HCT116 (cell line): Measurements from ENCODE around the gene SLC22A23. TPM values are rescaled to one million over a fixed set of nuclear protein-coding genes. Genes with fewer than 3 reads are reported as not detected.

Source experiments
- ATAC-seq: fragments of 200-7000 bp; cut with Tn5 transposase; 2 replicates; pipeline ENCODE4 v1.9.1; 2020; ENCODE audit warnings: mild to moderate bottlenecking, moderate library complexity
- BruUV-seq: library from RNA; stranded (reverse); fragments of 400-500 nt; replicated peaks from 2 replicates; lab custom pipeline; 2021; lab: Mats Ljungman, UMichigan
- CTCF ChIA-PET: fragments of 300-600 bp; sonication (Branson Sonifier 250); formaldehyde crosslinking; loops from one replicate; lab custom pipeline; 2021; ENCODE audit warnings: antibody characterized with exemption; lab: Charles Lee
- POLR2A ChIA-PET: fragments of 300-600, 350-600 bp; sonication (Branson Sonifier 250); formaldehyde crosslinking; loops from one replicate; lab custom pipeline; 2021; ENCODE audit warnings: antibody characterized with exemption; lab: Charles Lee
- RAD21 ChIA-PET, 2 experiments: fragments of 300-600 bp; sonication (Branson Sonifier 250); formaldehyde crosslinking; loops; one replicate each; lab custom pipeline; 2023; ENCODE audit warnings: low total read pairs in 2 of 2; ENCODE audit not compliant: uncharacterized antibody in 2 of 2, unreplicated experiment in 2 of 2, low non-redundant PET in 1 of 2; lab: Charles Lee
- DNase-seq: peaks from one replicate; pipeline ENCODE4 v3.0.0-alpha.2; 2010; ENCODE audit warnings: low read depth, low spot score
- H2AFZ ChIP-seq: fragments of 200-600 bp; shearing (Covaris generic), sonication (generic); 2 replicates; pipeline ENCODE4 v1.6.1; 2017; ENCODE audit warnings: low read depth, mixed run types, mixed read lengths, antibody characterized with exemption, low read length; ENCODE audit not compliant: poor library complexity, severe bottlenecking
- H3K27ac ChIP-seq: 2 replicates; pipeline ENCODE4 v1.5.1; 2012; ENCODE audit warnings: low read depth, low read length
- H3K27me3 ChIP-seq: fragments of 200-600 bp; sonication (generic); 2 replicates; pipeline ENCODE4 v1.6.1; 2016; ENCODE audit warnings: mixed run types, low read length, mixed read lengths; ENCODE audit not compliant: insufficient read depth
- H3K36me3 ChIP-seq, 2 experiments: fragments of 200-500 bp in 1 of 2; fragments of 200-600 bp in 1 of 2; sonication (Bioruptor generic) in 1 of 2; sonication (generic) in 1 of 2; 2 replicates each; pipeline versions ENCODE4 v1.5.1 to v1.6.1; 2014 to 2016; ENCODE audit warnings: low read length in 2 of 2, inconsistent platforms in 1 of 2, mixed read lengths in 1 of 2, mixed run types in 1 of 2; ENCODE audit not compliant: insufficient read depth in 2 of 2, control insufficient read depth in 1 of 2
- H3K4me1 ChIP-seq, 2 experiments: fragments of 200-600 bp in 1 of 2; sonication (generic) in 1 of 2; 2 replicates each; pipeline versions ENCODE4 v1.5.1 to v1.6.1; 2012 to 2017; ENCODE audit warnings: low read length in 2 of 2, inconsistent platforms in 1 of 2, mild to moderate bottlenecking in 1 of 2, mixed read lengths in 1 of 2, mixed run types in 1 of 2, moderate library complexity in 1 of 2; ENCODE audit not compliant: insufficient read depth in 2 of 2, control insufficient read depth in 1 of 2
- H3K4me2 ChIP-seq: fragments of 200-600 bp; sonication (generic); 2 replicates; pipeline ENCODE4 v1.6.1; 2017; ENCODE audit warnings: mixed run types, low read length, mixed read lengths
- H3K4me3 ChIP-seq, 2 experiments: fragments of 200-600 bp in 1 of 2; sonication (generic) in 1 of 2; replicated peaks in 1 of 2; 2 replicates each; pipeline ENCODE4 v1.5.1; 2011 to 2016; ENCODE audit warnings: low read length in 2 of 2, control low read depth in 1 of 2, low read depth in 1 of 2, mild to moderate bottlenecking in 1 of 2, mixed read lengths in 1 of 2, mixed run types in 1 of 2
- H3K79me2 ChIP-seq: fragments of 200-600 bp; sonication (generic); 2 replicates; pipeline ENCODE4 v1.6.1; 2017; ENCODE audit warnings: mild to moderate bottlenecking, mixed run types, low read length, moderate library complexity, mixed read lengths; ENCODE audit not compliant: insufficient read depth
- H3K9ac ChIP-seq: fragments of 200-600 bp; sonication (generic); 2 replicates; pipeline ENCODE4 v1.6.1; 2016; ENCODE audit warnings: low read length, mixed read lengths
- H3K9me2 ChIP-seq: fragments of 200-600 bp; sonication (generic), shearing (Covaris generic); 2 replicates; pipeline ENCODE4 v1.6.1; 2017; ENCODE audit warnings: mixed run types, mild to moderate bottlenecking, moderate library complexity; ENCODE audit not compliant: insufficient read depth
- H3K9me3 ChIP-seq, 2 experiments: fragments of 200-500 bp in 1 of 2; fragments of 200-600 bp in 1 of 2; sonication (Bioruptor generic) in 1 of 2; sonication (generic) in 1 of 2; 2 replicates each; pipeline ENCODE4 v1.6.1; 2014 to 2017; ENCODE audit warnings: low read length in 2 of 2, mixed read lengths in 2 of 2, inconsistent platforms in 1 of 2, low read depth in 1 of 2, mild to moderate bottlenecking in 1 of 2, mixed run types in 1 of 2, moderate library complexity in 1 of 2; ENCODE audit not compliant: control insufficient read depth in 1 of 2, insufficient read depth in 1 of 2
- H4K20me1 ChIP-seq: fragments of 200-600 bp; sonication (generic), shearing (Covaris generic); 2 replicates; pipeline ENCODE4 v1.6.1; 2017; ENCODE audit warnings: mixed run types, mild to moderate bottlenecking, moderate library complexity; ENCODE audit not compliant: insufficient read depth
- CBX3 ChIP-seq: IDR thresholded peaks from 2 replicates; pipeline ENCODE4 v1.6.1; 2012; ENCODE audit warnings: low read depth
- CEBPB ChIP-seq: IDR thresholded peaks from 2 replicates; pipeline ENCODE4 v1.6.1; 2012; ENCODE audit warnings: low read depth
- EGR1 ChIP-seq: IDR thresholded peaks from 2 replicates; pipeline ENCODE4 v1.6.1; 2012; ENCODE audit warnings: low read depth
- ELF1 ChIP-seq: IDR thresholded peaks from 2 replicates; pipeline ENCODE4 v1.6.1; 2012; ENCODE audit warnings: low read depth, borderline replicate concordance
- EZH2 ChIP-seq: fragments of 200-600 bp; sonication (generic); IDR thresholded peaks from 2 replicates; pipeline ENCODE4 v1.6.1; 2017; ENCODE audit warnings: antibody characterized with exemption, mixed run types
- EZH2phosphoT487 ChIP-seq: fragments of 200-600 bp; IDR thresholded peaks from 2 replicates; pipeline ENCODE4 v1.6.1; 2018; ENCODE audit warnings: antibody characterized with exemption, borderline replicate concordance
- FOSL1 ChIP-seq: IDR thresholded peaks from 2 replicates; pipeline ENCODE4 v1.6.1; 2012; ENCODE audit warnings: low read depth
- JUND ChIP-seq: IDR thresholded peaks from 2 replicates; pipeline ENCODE4 v1.6.1; 2012
- RAD21 ChIP-seq: IDR thresholded peaks from 2 replicates; pipeline ENCODE4 v1.6.1; 2012; ENCODE audit warnings: low read depth, mild to moderate bottlenecking
- SIN3A ChIP-seq: IDR thresholded peaks from 2 replicates; pipeline ENCODE4 v1.6.1; 2012; ENCODE audit warnings: low read depth
- YY1 ChIP-seq: IDR thresholded peaks from 2 replicates; pipeline ENCODE4 v1.6.1; 2011; ENCODE audit warnings: low read length, low read depth, moderate library complexity, mild to moderate bottlenecking; ENCODE audit not compliant: insufficient replicate concordance; ENCODE audit errors: extremely low read depth
- ZFX ChIP-seq: fragments of 450-650 bp; IDR thresholded peaks from 2 replicates; pipeline ENCODE4 v1.6.1; 2017
- ZNF274 ChIP-seq: fragments of 200-500 bp; sonication (Bioruptor generic); IDR thresholded peaks from 2 replicates; pipeline ENCODE4 v1.6.1; 2014; ENCODE audit warnings: mild to moderate bottlenecking, low read depth, low read length, inconsistent platforms
- intact Hi-C: fragments of 100-400 bp; cut with micrococcal nuclease; formaldehyde crosslinking; loops from 2 replicates; pipeline ENCODE4 v1.10.0; 2022
- total RNA-seq: library from RNA; stranded (reverse); gene quantifications from one replicate; pipeline ENCODE4 v1.2.1, GENCODE V29; 2021; ENCODE audit not compliant: unreplicated experiment
- TF ChIP-seq, protein P1 (sequence below): IDR thresholded peaks from 2 replicates; pipeline ENCODE4 v1.6.1; 2012
- TF ChIP-seq, protein P2 (sequence below): IDR thresholded peaks from 2 replicates; pipeline ENCODE4 v1.6.1; 2012; ENCODE audit warnings: low read depth
- TF ChIP-seq, protein P3 (sequence below): IDR thresholded peaks from 2 replicates; pipeline ENCODE4 v1.6.1; 2012

Gene SLC22A23
- total RNA-seq, 1 experiment from 2014 or later: 11.5 TPM

DNA sequence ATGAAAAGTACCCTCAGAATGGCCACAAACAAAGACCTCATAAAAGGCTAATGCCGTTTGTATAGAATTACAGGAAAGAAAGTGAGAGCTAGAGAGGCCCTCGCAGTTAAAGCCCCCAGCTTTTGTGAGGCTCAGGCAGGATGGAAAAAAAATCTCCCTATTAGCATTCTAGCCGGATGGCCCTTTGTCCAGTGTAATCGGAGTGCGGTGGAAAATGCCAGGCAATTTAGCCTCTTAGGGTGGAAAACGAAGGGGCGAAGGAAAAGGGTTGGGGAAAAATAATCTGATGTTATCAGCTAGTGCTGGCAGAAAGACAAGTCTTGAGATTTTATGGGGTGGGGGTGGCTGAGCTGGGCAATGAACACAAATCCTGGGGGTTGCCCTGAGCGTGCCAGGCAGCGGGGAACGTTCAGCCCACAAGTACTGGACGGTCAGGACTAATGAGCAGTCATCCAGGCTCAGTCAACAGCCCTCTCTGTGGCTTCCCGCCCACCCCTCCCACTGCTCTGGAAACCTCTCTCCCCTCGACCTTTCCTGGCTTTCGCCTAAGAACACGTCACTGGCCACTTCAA lies 105.7 kb downstream of the SLC22A23 start:
- no peaks in the 10 kb centered on the region for H3K36me3 ChIP-seq
- no peaks in the 10 kb centered on the region for H4K20me1 ChIP-seq
- no TSS peak for BruUV-seq
- no peak overlapping the region for H3K27ac ChIP-seq
- ChIA-PET CTCF (no interaction called here), RAD21 (no interaction called here), POLR2A (no interaction called here)
- no peak overlapping the region for H3K4me3 ChIP-seq
- H3K4me2 ChIP-seq: no peak overlapping the region
- H3K9me2 ChIP-seq: no peaks in the 10 kb centered on the region
- H2AFZ ChIP-seq: no peak overlapping the region
- no peak overlapping the region for H3K9ac ChIP-seq
- no peaks in the 10 kb centered on the region for H3K9me3 ChIP-seq
- H3K27me3 ChIP-seq: no peaks in the 10 kb centered on the region
- intact Hi-C loops: no loop called here
- ATAC-seq: no peak
- H3K4me1 ChIP-seq: peaks cover 7 to 16% of the 10 kb centered on the region in 2 experiments; a peak in 3 of 4 replicates
- TF ChIP-seq EGR1 (no peak), FOSL1 (no peak), SIN3A (no peak), EZH2 (no peak), RAD21 (no peak), ELF1 (no peak), YY1 (no peak), ZNF274 (no peak), CBX3 (no peak), CEBPB (no peak), EZH2phosphoT487 (no peak), ZFX (no peak), JUND (no peak)
- TF ChIP-seq, protein P1, sequence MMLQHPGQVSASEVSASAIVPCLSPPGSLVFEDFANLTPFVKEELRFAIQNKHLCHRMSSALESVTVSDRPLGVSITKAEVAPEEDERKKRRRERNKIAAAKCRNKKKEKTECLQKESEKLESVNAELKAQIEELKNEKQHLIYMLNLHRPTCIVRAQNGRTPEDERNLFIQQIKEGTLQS: no peak
- TF ChIP-seq, protein P2, sequence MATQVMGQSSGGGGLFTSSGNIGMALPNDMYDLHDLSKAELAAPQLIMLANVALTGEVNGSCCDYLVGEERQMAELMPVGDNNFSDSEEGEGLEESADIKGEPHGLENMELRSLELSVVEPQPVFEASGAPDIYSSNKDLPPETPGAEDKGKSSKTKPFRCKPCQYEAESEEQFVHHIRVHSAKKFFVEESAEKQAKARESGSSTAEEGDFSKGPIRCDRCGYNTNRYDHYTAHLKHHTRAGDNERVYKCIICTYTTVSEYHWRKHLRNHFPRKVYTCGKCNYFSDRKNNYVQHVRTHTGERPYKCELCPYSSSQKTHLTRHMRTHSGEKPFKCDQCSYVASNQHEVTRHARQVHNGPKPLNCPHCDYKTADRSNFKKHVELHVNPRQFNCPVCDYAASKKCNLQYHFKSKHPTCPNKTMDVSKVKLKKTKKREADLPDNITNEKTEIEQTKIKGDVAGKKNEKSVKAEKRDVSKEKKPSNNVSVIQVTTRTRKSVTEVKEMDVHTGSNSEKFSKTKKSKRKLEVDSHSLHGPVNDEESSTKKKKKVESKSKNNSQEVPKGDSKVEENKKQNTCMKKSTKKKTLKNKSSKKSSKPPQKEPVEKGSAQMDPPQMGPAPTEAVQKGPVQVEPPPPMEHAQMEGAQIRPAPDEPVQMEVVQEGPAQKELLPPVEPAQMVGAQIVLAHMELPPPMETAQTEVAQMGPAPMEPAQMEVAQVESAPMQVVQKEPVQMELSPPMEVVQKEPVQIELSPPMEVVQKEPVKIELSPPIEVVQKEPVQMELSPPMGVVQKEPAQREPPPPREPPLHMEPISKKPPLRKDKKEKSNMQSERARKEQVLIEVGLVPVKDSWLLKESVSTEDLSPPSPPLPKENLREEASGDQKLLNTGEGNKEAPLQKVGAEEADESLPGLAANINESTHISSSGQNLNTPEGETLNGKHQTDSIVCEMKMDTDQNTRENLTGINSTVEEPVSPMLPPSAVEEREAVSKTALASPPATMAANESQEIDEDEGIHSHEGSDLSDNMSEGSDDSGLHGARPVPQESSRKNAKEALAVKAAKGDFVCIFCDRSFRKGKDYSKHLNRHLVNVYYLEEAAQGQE: no peak
- TF ChIP-seq, protein P3, sequence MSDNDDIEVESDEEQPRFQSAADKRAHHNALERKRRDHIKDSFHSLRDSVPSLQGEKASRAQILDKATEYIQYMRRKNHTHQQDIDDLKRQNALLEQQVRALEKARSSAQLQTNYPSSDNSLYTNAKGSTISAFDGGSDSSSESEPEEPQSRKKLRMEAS: no peak
- DNase-seq: no peak
- no peaks in the 10 kb centered on the region for H3K79me2 ChIP-seq
